B cell (primary cell): ENCODE data around the gene AIG1. TPM values are rescaled to one million over a fixed set of nuclear protein-coding genes. Genes with fewer than 3 reads are reported as not detected.

ENCODE experiments used
- ATAC-seq: fragments of 200-7000 bp; cut with Tn5 transposase; one replicate; pipeline ENCODE4 v1.10.0; 2021; ENCODE audit warnings: low read depth, mild to moderate bottlenecking, moderate number of reproducible peaks, moderate library complexity
- CTCF ChIA-PET: fragments of 350-600 bp; sonication (Branson Sonifier 250); formaldehyde crosslinking; loops from one replicate; lab custom pipeline; 2021; ENCODE audit warnings: antibody characterized with exemption, inconsistent platforms; lab: Charles Lee
- POLR2A ChIA-PET: fragments of 350-600 bp; sonication (Branson Sonifier 250); formaldehyde crosslinking; loops from one replicate; lab custom pipeline; 2021; ENCODE audit warnings: antibody characterized with exemption; lab: Charles Lee
- DNase-seq: peaks from one replicate; pipeline ENCODE4 v3.0.0; 2013
- H2AFZ ChIP-seq: 2 replicates; pipeline ENCODE4 v1.6.1; 2012; ENCODE audit warnings: mild to moderate bottlenecking, low read depth, low read length; ENCODE audit not compliant: insufficient read depth, poor library complexity, severe bottlenecking
- H3K27ac ChIP-seq, 2 donors: 1 replicate in 1 of 2; 2 replicates in 1 of 2; pipeline ENCODE4 v1.5.1; 2012 to 2013; ENCODE audit warnings: low read length in 2 of 2, mild to moderate bottlenecking in 2 of 2, moderate library complexity in 1 of 2
- H3K27me3 ChIP-seq, 4 experiments: fragments of 200-600 bp in 1 of 4; sonication (generic) in 1 of 4; replicated peaks in 1 of 4; 1 replicate in 2 of 4; 2 replicates in 2 of 4; pipeline versions ENCODE4 v1.6.1 to v1.7.0; 2013 to 2016; ENCODE audit warnings: low read length in 3 of 4, mild to moderate bottlenecking in 2 of 4, mixed read lengths in 1 of 4, moderate library complexity in 1 of 4; ENCODE audit not compliant: insufficient read depth in 4 of 4, control insufficient read depth in 3 of 4; ENCODE audit errors: control extremely low read depth in 1 of 4
- H3K36me3 ChIP-seq, 2 experiments: replicated peaks in 1 of 2; 1 replicate in 1 of 2; 2 replicates in 1 of 2; pipeline versions ENCODE4 v1.6.1 to v1.7.1; 2013; ENCODE audit warnings: low read length in 1 of 2; ENCODE audit not compliant: insufficient read depth in 2 of 2, control insufficient read depth in 1 of 2; ENCODE audit errors: control extremely low read depth in 1 of 2, extremely low read depth in 1 of 2
- H3K4me1 ChIP-seq, 2 donors: fragments of 200-600 bp in 1 of 2; sonication (generic) in 1 of 2; 1 replicate in 1 of 2; 2 replicates in 1 of 2; pipeline versions ENCODE4 v1.5.1 to v1.6.1; 2013 to 2017; ENCODE audit warnings: low read length in 2 of 2; ENCODE audit not compliant: control insufficient read depth in 2 of 2, insufficient read depth in 2 of 2
- H3K4me2 ChIP-seq: replicated peaks from 2 replicates; pipeline ENCODE3; 2012; ENCODE audit warnings: mild to moderate bottlenecking, low read depth, low read length; ENCODE audit not compliant: poor library complexity, severe bottlenecking
- H3K4me3 ChIP-seq, 5 experiments: fragments of 200-600 bp in 1 of 5; sonication (generic) in 1 of 5; 1 replicate in 3 of 5; 2 replicates in 2 of 5; pipeline versions ENCODE4 v1.5.1 to v1.7.0; 2011 to 2016; ENCODE audit warnings: low read length in 4 of 5, mild to moderate bottlenecking in 4 of 5, low read depth in 2 of 5, control low read depth in 1 of 5, moderate library complexity in 1 of 5; ENCODE audit not compliant: insufficient read depth in 1 of 5; ENCODE audit errors: control extremely low read depth in 1 of 5, extremely low read depth in 1 of 5
- H3K79me2 ChIP-seq: fragments of 200-600 bp; sonication (generic); one replicate; pipeline ENCODE4 v1.6.0; 2016; ENCODE audit warnings: low read length; ENCODE audit not compliant: control insufficient read depth, insufficient read depth
- H3K9ac ChIP-seq: fragments of 200-600 bp; sonication (generic); 2 replicates; pipeline ENCODE4 v1.6.1; 2017; ENCODE audit warnings: mild to moderate bottlenecking, low read length, moderate library complexity
- H3K9me3 ChIP-seq, 3 donors: one replicate each; pipeline versions ENCODE4 v1.6.1 to v1.7.1; 2013; ENCODE audit warnings: low read length in 2 of 3; ENCODE audit not compliant: control insufficient read depth in 2 of 3, insufficient read depth in 1 of 3; ENCODE audit errors: control extremely low read depth in 1 of 3
- H4K20me1 ChIP-seq: 2 replicates; pipeline ENCODE4 v1.6.0; 2012; ENCODE audit warnings: mild to moderate bottlenecking, low read length; ENCODE audit not compliant: insufficient read depth, control insufficient read depth, poor library complexity, severe bottlenecking
- H3K27ac Mint-ChIP-seq: one replicate; pipeline ENCODE4 v1.8.0; 2021; ENCODE audit warnings: mixed read lengths
- H3K27me3 Mint-ChIP-seq: one replicate; pipeline ENCODE4 v1.8.0; 2021; ENCODE audit warnings: mixed read lengths
- H3K4me1 Mint-ChIP-seq: one replicate; pipeline ENCODE4 v1.8.0; 2021; ENCODE audit warnings: mixed read lengths
- H3K4me3 Mint-ChIP-seq: one replicate; pipeline ENCODE4 v1.8.0; 2021; ENCODE audit warnings: mixed read lengths
- H3K9me3 Mint-ChIP-seq: one replicate; pipeline ENCODE4 v1.8.0; 2022; ENCODE audit warnings: mixed read lengths; ENCODE audit not compliant: insufficient read depth
- EZH2 ChIP-seq: IDR thresholded peaks from 2 replicates; pipeline ENCODE4 v1.6.1; 2012; ENCODE audit warnings: borderline replicate concordance, low read depth, mild to moderate bottlenecking, moderate library complexity, low read length; ENCODE audit not compliant: insufficient read depth, poor library complexity, severe bottlenecking
- WGBS: methylation state at CpG from one replicate; pipeline ENCODE4 v1.1.5; 2013; ENCODE audit warnings: missing lambda C conversion rate; ENCODE audit not compliant: insufficient coverage; 5-methylcytosine and 5-hydroxymethylcytosine counted together
- intact Hi-C: fragments of 100-400 bp; cut with micrococcal nuclease; formaldehyde crosslinking; loops from one replicate; pipeline ENCODE4 v1.10.0; 2022
- polyA plus RNA-seq: library from polyadenylated mRNA; depleted of rRNA; stranded (reverse); fragments of >200 nt; gene quantifications from 2 replicates; pipeline ENCODE4 v1.2.3, GENCODE V29; 2012
- total RNA-seq, 2 donors: library from RNA; stranded (reverse); fragments of 120-200 nt in 1 of 2; gene quantifications; 1 replicate in 1 of 2; 2 replicates in 1 of 2; pipeline versions ENCODE4 v1.2.3 to v1.2.4, GENCODE V29; 2013 to 2022
- TF ChIP-seq, protein P1 (sequence below): fragments of 200-600 bp; IDR thresholded peaks from one replicate; pipeline ENCODE4 v1.8.0; 2022; ENCODE audit warnings: antibody characterized with exemption, mild to moderate bottlenecking

Gene AIG1
- total and polyA plus RNA-seq, 2 donors (not counting 1 experiment from before 2014, with no cell fraction given), result 7.0 to 9.0 TPM

DNA sequence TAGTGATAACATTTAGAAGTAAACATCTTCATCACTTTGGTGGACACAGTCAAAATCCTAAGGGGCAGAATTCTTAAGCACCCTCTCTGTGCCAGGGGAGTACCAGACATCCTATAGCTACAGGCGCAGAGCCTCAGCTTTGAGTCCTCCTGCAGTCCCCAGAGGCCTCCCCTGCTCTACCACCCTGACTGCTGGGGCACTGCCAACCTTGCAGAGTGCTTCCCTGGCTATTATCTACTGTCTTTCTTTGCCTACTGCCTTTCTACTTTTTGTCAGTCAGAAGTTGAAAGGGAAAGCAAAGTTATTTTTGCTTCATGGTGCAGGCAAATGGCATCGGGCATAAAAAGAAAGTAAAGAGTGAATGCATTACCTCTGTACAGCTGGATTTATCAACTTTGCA, 80.1 kb downstream of the AIG1 start:
- no peak overlapping the region for H3K4me3 Mint-ChIP-seq
- H3K27ac ChIP-seq, result no peak overlapping the region
- no peaks in the 10 kb centered on the region for H3K27me3 Mint-ChIP-seq
- H3K27me3 ChIP-seq, result no peaks in the 10 kb centered on the region
- H2AFZ ChIP-seq, result no peak overlapping the region
- H4K20me1 ChIP-seq, result no peaks in the 10 kb centered on the region
- no peak overlapping the region for H3K4me3 ChIP-seq
- no peaks in the 10 kb centered on the region for H3K4me1 Mint-ChIP-seq
- 22% methylated on average over 2 of the region's 2 CpGs for WGBS
- CTCF ChIA-PET, result no interaction called here
- no peak overlapping the region for H3K27ac Mint-ChIP-seq
- intact Hi-C loops, result no loop called here
- no peak overlapping the region for H3K4me2 ChIP-seq
- ATAC-seq, result no peak
- POLR2A ChIA-PET, result no interaction called here
- no peak overlapping the region for H3K9ac ChIP-seq
- no peaks in the 10 kb centered on the region for H3K79me2 ChIP-seq
- TF ChIP-seq, protein P1, sequence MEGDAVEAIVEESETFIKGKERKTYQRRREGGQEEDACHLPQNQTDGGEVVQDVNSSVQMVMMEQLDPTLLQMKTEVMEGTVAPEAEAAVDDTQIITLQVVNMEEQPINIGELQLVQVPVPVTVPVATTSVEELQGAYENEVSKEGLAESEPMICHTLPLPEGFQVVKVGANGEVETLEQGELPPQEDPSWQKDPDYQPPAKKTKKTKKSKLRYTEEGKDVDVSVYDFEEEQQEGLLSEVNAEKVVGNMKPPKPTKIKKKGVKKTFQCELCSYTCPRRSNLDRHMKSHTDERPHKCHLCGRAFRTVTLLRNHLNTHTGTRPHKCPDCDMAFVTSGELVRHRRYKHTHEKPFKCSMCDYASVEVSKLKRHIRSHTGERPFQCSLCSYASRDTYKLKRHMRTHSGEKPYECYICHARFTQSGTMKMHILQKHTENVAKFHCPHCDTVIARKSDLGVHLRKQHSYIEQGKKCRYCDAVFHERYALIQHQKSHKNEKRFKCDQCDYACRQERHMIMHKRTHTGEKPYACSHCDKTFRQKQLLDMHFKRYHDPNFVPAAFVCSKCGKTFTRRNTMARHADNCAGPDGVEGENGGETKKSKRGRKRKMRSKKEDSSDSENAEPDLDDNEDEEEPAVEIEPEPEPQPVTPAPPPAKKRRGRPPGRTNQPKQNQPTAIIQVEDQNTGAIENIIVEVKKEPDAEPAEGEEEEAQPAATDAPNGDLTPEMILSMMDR, result no peak
- TF ChIP-seq EZH2, result no peak
- no peaks in the 10 kb centered on the region for H3K36me3 ChIP-seq
- H3K9me3 Mint-ChIP-seq, result no peaks in the 10 kb centered on the region
- no peaks in the 10 kb centered on the region for H3K9me3 ChIP-seq
- no peak for DNase-seq
- H3K4me1 ChIP-seq, result no peaks in the 10 kb centered on the region

GRCh38 chr6:143141442-143141841, 80.8 kb downstream of the AIG1 start:
- intact Hi-C loops, result no loop called here
- Histone ChIP-seq H3K79me2 (no peaks in the 10 kb centered on the region), H3K27ac (no peak overlapping the region), H3K4me1 (no peaks in the 10 kb centered on the region), H4K20me1 (no peaks in the 10 kb centered on the region), H2AFZ (no peak overlapping the region), H3K4me2 (no peak overlapping the region), H3K27me3 (no peaks in the 10 kb centered on the region), H3K9me3 (no peaks in the 10 kb centered on the region), H3K36me3 (no peaks in the 10 kb centered on the region), H3K4me3 (no peak overlapping the region), H3K9ac (no peak overlapping the region)
- no peaks in the 10 kb centered on the region for H3K9me3 Mint-ChIP-seq
- no peak for DNase-seq
- no peaks in the 10 kb centered on the region for H3K4me1 Mint-ChIP-seq
- H3K27me3 Mint-ChIP-seq, result no peaks in the 10 kb centered on the region
- POLR2A ChIA-PET, result no interaction called here
- H3K27ac Mint-ChIP-seq, result no peak overlapping the region
- WGBS, result no CpG with 5 or more reads among the region's 2 CpGs
- no peak for ATAC-seq
- no peak overlapping the region for H3K4me3 Mint-ChIP-seq
- TF ChIP-seq EZH2, result no peak
- TF ChIP-seq, protein P1, result no peak
- CTCF ChIA-PET, result no interaction called here
